Urinary bladder (tissue), 4 donors: ENCODE measurements around the gene MTCL1. TPM values are rescaled to one million over a fixed set of nuclear protein-coding genes. Genes with fewer than 3 reads are reported as not detected.

Experiments used
- DNase-seq: peaks from one replicate; pipeline ENCODE4 v3.0.0-alpha.2; 2015; ENCODE audit errors: extremely low spot score
- H3K27ac ChIP-seq: one replicate; pipeline ENCODE4 v1.5.1; 2013; ENCODE audit warnings: low read depth, mild to moderate bottlenecking, moderate library complexity
- H3K36me3 ChIP-seq: one replicate; pipeline ENCODE4 v1.6.1; 2013; ENCODE audit warnings: mild to moderate bottlenecking, moderate library complexity; ENCODE audit not compliant: insufficient read depth
- H3K4me1 ChIP-seq: one replicate; pipeline ENCODE4 v1.6.1; 2013; ENCODE audit warnings: mild to moderate bottlenecking, moderate library complexity; ENCODE audit not compliant: insufficient read depth
- H3K4me3 ChIP-seq: one replicate; pipeline ENCODE4 v1.5.1; 2013; ENCODE audit warnings: low read depth, low read length
- WGBS: extraction: QIAGEN DNeasy Blood & Tissue Kit; methylation state at CpG from one replicate; pipeline ENCODE4 v1.1.7; 2013; 5-methylcytosine and 5-hydroxymethylcytosine counted together
- polyA plus RNA-seq: library from polyadenylated mRNA; stranded (reverse); fragments of 200-250 nt; gene quantifications from one replicate; pipeline ENCODE4 v1.2.3, GENCODE V29; 2013
- total RNA-seq: library from RNA; depleted of rRNA; stranded (reverse); fragments of >200 nt; gene quantifications from one replicate; pipeline ENCODE4 v1.2.3, GENCODE V29; 2014
- donor health status: healthy with polysubstance abuse.
- donor health status: healthy.

The MTCL1 gene
- total and polyA plus RNA-seq, 2 donors: 16.6 to 24.2 TPM

GRCh38 chr18:8785261-8785660, 79.9 kb downstream of the MTCL1 start:
- Histone ChIP-seq H3K4me3 (no peak overlapping the region), H3K27ac (no peak overlapping the region), H3K36me3 (no peaks in the 10 kb centered on the region), H3K4me1 (no peaks in the 10 kb centered on the region)
- 97% methylated on average over 24 of the region's 24 CpGs for WGBS
- no peak for DNase-seq

- H3K4me1 ChIP-seq: no peaks in the 10 kb centered on the region
- WGBS: 91% methylated on average over 30 of the region's 30 CpGs
- no peaks in the 10 kb centered on the region for H3K36me3 ChIP-seq
- H3K4me3 ChIP-seq: no peak overlapping the region
- DNase-seq: no peak
- no peak overlapping the region for H3K27ac ChIP-seq
These were observed 80.6 kb downstream of the MTCL1 start for GRCh38 chr18:8785855-8786482.

- peaks cover 2% of the 10 kb centered on the region for H3K4me1 ChIP-seq
- 84% methylated on average over 17 of the region's 17 CpGs for WGBS
- peak overlapping the region; percentile 33 for H3K27ac ChIP-seq
- peak; percentile 47 for DNase-seq
- H3K36me3 ChIP-seq: no peaks in the 10 kb centered on the region
- H3K4me3 ChIP-seq: no peak overlapping the region
These were observed 81.4 kb downstream of the MTCL1 start for GRCh38 chr18:8786483-8787370.

- DNase-seq: no peak
- H3K4me1 ChIP-seq: peaks cover 2% of the 10 kb centered on the region
- 84% methylated on average over 6 of the region's 6 CpGs for WGBS
- no peak overlapping the region for H3K4me3 ChIP-seq
- H3K27ac ChIP-seq: no peak overlapping the region
- no peaks in the 10 kb centered on the region for H3K36me3 ChIP-seq
These were observed 82.0 kb downstream of the MTCL1 start for GRCh38 chr18:8787371-8787670.

GRCh38 chr18:8787794-8788193, 82.4 kb downstream of the MTCL1 start:
- Histone ChIP-seq H3K27ac (no peak overlapping the region), H3K36me3 (no peaks in the 10 kb centered on the region), H3K4me3 (no peak overlapping the region), H3K4me1 (peaks cover 2% of the 10 kb centered on the region)
- no peak for DNase-seq
- WGBS: 87% methylated on average over 6 of the region's 6 CpGs

- no peak for DNase-seq
- Histone ChIP-seq H3K4me3 (no peak overlapping the region), H3K4me1 (peaks cover 2% of the 10 kb centered on the region), H3K36me3 (no peaks in the 10 kb centered on the region), H3K27ac (no peak overlapping the region)
- WGBS: 89% methylated on average over 13 of the region's 13 CpGs
These were observed 83.4 kb downstream of the MTCL1 start for GRCh38 chr18:8788503-8789429.

GRCh38 chr18:8791171-8791651, 85.9 kb downstream of the MTCL1 start:
- 79% methylated on average over 4 of the region's 4 CpGs for WGBS
- H3K27ac ChIP-seq: no peak overlapping the region
- H3K4me3 ChIP-seq: no peak overlapping the region
- H3K36me3 ChIP-seq: no peaks in the 10 kb centered on the region
- peaks cover 2% of the 10 kb centered on the region for H3K4me1 ChIP-seq
- no peak for DNase-seq

- no peaks in the 10 kb centered on the region for H3K36me3 ChIP-seq
- no peak overlapping the region for H3K27ac ChIP-seq
- 68% methylated on average over 16 of the region's 16 CpGs for WGBS
- no peak for DNase-seq
- no peak overlapping the region for H3K4me3 ChIP-seq
- H3K4me1 ChIP-seq: peaks cover 2% of the 10 kb centered on the region
These were observed 87.4 kb downstream of the MTCL1 start for GRCh38 chr18:8792688-8793316.

GRCh38 chr18:8793445-8794155, 88.2 kb downstream of the MTCL1 start:
- Histone ChIP-seq H3K27ac (no peak overlapping the region), H3K36me3 (no peaks in the 10 kb centered on the region), H3K4me1 (peaks cover 2% of the 10 kb centered on the region), H3K4me3 (no peak overlapping the region)
- WGBS: 72% methylated on average over 13 of the region's 13 CpGs
- DNase-seq: no peak

- H3K4me1 ChIP-seq: peaks cover 2% of the 10 kb centered on the region
- DNase-seq: no peak
- WGBS: 84% methylated on average over 12 of the region's 12 CpGs
- H3K27ac ChIP-seq: no peak overlapping the region
- H3K36me3 ChIP-seq: no peaks in the 10 kb centered on the region
- no peak overlapping the region for H3K4me3 ChIP-seq
These were observed 89.0 kb downstream of the MTCL1 start for GRCh38 chr18:8794156-8794933.

- DNase-seq: no peak
These were observed 89.6 kb downstream of the MTCL1 start for GRCh38 chr18:8794934-8795280.

GRCh38 chr18:8795586-8796325, 90.4 kb downstream of the MTCL1 start:
- 76% methylated on average over 10 of the region's 10 CpGs for WGBS
- no peak overlapping the region for H3K4me3 ChIP-seq
- peaks cover 2% of the 10 kb centered on the region for H3K4me1 ChIP-seq
- no peak overlapping the region for H3K27ac ChIP-seq
- H3K36me3 ChIP-seq: no peaks in the 10 kb centered on the region
- no peak for DNase-seq

More at GRCh38 chr18:8794934-8795280, 89.6 kb downstream of the MTCL1 start:
- H3K4me1 ChIP-seq: peaks cover 2% of the 10 kb centered on the region
- no peaks in the 10 kb centered on the region for H3K36me3 ChIP-seq
- 75% methylated on average over 7 of the region's 7 CpGs for WGBS
- no peak overlapping the region for H3K27ac ChIP-seq
- H3K4me3 ChIP-seq: no peak overlapping the region
